Central memory CD8-positive, alpha-beta T cell (primary cell): ENCODE results near the gene NAALADL2.

Experiments
- ATAC-seq: fragments of 150-1000 bp; cut with Tn5 transposase; replicated peaks from 2 replicates; pipeline ENCODE4 v1.10.0; 2022; ENCODE audit warnings: mild to moderate bottlenecking, moderate FRiP score, moderate number of reproducible peaks; ENCODE audit not compliant: poor library complexity, severe bottlenecking; ENCODE audit errors: extremely low read depth
- DNase-seq, 2 donors: peaks; one replicate each; pipeline ENCODE4 v3.0.0; 2021; ENCODE audit warnings: low spot score in 2 of 2
- H3K27ac Mint-ChIP-seq: one replicate; pipeline ENCODE4 v1.8.0; 2022; ENCODE audit warnings: low read depth, mild to moderate bottlenecking, moderate library complexity, mixed read lengths
- H3K27me3 Mint-ChIP-seq: one replicate; pipeline ENCODE4 v1.8.0; 2022; ENCODE audit warnings: mixed read lengths
- H3K36me3 Mint-ChIP-seq: one replicate; pipeline ENCODE4 v1.8.0; 2022; ENCODE audit warnings: mild to moderate bottlenecking, moderate library complexity, mixed read lengths; ENCODE audit not compliant: insufficient read depth
- H3K4me1 Mint-ChIP-seq: one replicate; pipeline ENCODE4 v1.8.0; 2022; ENCODE audit warnings: mixed read lengths
- H3K4me3 Mint-ChIP-seq: one replicate; pipeline ENCODE4 v1.8.0; 2022; ENCODE audit warnings: mild to moderate bottlenecking, moderate library complexity, mixed read lengths
- H3K9me3 Mint-ChIP-seq: one replicate; pipeline ENCODE4 v1.8.0; 2022; ENCODE audit warnings: mixed read lengths

NAALADL2 gene

DNA sequence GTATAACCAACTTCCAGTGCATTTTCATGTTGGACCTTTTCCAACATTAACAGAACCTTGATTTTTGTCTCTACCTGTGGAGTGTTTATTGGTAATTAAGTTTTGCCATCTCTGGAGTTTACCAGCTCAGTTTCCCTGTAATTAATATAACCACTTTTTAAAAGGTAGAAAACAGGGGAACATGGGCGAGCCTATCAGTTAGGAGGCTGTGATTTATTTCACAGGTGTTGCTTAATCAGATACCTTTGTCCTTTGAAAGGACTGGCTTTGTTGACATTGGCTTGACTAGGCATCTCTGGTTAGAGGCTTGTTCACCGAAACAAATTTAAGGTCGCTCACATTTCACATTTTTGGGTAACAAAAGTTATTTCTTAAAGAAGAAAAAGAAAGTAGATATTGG lies 622 bp downstream of the NAALADL2 start:
- DNase-seq (no peak), ATAC-seq (no peak)
- no peaks in the 10 kb centered on the region for H3K36me3 Mint-ChIP-seq
- no peaks in the 10 kb centered on the region for H3K27me3 Mint-ChIP-seq
- H3K4me1 Mint-ChIP-seq = no peaks in the 10 kb centered on the region
- no peak overlapping the region for H3K4me3 Mint-ChIP-seq
- H3K27ac Mint-ChIP-seq = no peak overlapping the region
- peaks cover 11% of the 10 kb centered on the region for H3K9me3 Mint-ChIP-seq

DNA sequence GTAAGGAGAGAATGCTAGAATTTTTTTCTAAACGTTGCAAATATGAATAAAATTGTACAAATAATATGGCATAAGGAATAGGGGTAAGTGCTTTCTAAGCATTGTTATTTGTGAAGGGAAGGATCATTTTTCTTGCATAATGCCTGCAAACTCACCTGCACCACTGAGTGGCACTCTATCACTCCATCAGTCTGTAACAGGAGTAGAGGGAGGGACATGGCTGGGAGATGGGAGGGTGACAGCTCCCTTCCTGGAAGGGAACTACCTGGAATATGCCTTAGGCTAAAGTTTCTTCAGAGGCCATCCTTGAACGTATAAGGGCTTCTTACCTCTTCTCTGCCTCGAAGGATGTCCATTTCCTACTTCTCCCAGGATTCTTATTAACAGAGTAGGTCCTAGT lies 3.0 kb downstream of the NAALADL2 start:
- no peaks in the 10 kb centered on the region for H3K9me3 Mint-ChIP-seq
- no peak for ATAC-seq
- H3K27ac Mint-ChIP-seq = no peak overlapping the region
- H3K4me1 Mint-ChIP-seq = no peaks in the 10 kb centered on the region
- DNase-seq = no peak
- H3K4me3 Mint-ChIP-seq = no peak overlapping the region
- H3K27me3 Mint-ChIP-seq = no peaks in the 10 kb centered on the region
- no peaks in the 10 kb centered on the region for H3K36me3 Mint-ChIP-seq

DNA sequence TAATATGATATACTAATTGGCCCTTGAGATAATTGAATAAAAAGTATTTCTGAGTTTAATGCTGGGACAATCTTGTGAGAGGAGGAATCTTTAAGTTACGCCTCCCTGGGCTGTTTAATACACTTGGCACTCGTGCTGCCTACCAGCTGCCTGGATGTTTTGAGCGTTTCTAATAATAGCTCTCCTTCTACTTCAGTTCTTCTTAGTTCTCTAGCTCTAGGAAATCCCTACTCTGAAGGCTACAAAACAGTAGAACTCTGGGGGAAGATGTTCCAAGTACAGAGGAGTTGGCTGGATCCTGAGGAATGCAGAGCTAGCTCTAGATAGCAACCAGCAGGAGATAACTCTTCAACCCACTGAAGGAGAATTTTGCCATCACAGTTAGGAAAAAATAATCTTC lies 3.5 kb downstream of the NAALADL2 start:
- H3K36me3 Mint-ChIP-seq = no peaks in the 10 kb centered on the region
- H3K4me1 Mint-ChIP-seq = no peaks in the 10 kb centered on the region
- H3K27me3 Mint-ChIP-seq = no peaks in the 10 kb centered on the region

DNA sequence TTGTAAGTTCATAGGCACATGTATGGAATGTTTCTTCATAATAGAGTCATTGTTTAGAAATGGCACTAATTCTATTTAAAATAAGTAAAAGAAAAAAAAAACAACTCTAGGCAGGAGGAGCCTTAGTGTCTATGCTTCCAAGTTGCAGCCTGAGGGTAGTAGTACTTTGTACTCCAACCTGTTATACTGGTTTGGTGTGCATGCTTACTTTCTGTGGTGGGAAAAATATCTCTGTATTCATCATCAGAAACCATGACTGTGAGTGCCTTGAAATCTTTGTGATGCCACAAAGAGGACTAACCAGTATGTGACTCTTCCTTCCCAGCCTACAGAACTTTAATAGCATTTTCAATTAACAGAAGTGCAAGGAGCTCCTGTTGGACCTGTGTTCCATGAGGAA lies 4.4 kb downstream of the NAALADL2 start:
- no peaks in the 10 kb centered on the region for H3K9me3 Mint-ChIP-seq
- no peak overlapping the region for H3K4me3 Mint-ChIP-seq
- H3K36me3 Mint-ChIP-seq = no peaks in the 10 kb centered on the region
- H3K4me1 Mint-ChIP-seq = no peaks in the 10 kb centered on the region
- DNase-seq (no peak), ATAC-seq (no peak)
- H3K27me3 Mint-ChIP-seq = no peaks in the 10 kb centered on the region
- H3K27ac Mint-ChIP-seq = no peak overlapping the region

More for the DNA sequence above, 3.5 kb downstream of the NAALADL2 start:
- no peaks in the 10 kb centered on the region for H3K9me3 Mint-ChIP-seq
- no peak for DNase-seq
- H3K4me3 Mint-ChIP-seq = no peak overlapping the region
- no peak overlapping the region for H3K27ac Mint-ChIP-seq
- ATAC-seq = no peak

DNA sequence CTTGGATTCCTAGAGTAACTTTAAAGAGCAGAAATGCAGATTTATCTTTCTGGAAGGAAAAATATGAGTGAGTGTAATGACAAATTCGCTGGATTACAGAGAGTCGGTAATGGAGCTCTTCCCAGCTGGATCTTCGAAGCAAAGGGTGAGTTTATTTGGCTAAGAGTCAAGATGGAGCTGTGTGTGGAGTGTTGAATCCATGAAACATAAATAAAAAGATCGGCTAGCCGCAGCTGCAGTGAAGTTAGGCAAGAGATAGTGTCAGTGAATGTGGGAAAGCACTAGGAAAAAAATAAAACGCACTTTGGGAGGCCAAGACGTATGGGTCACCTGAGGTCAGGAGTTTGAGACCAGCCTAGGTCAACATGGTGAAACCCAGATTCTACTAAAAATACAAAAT lies 10.3 kb downstream of the NAALADL2 start:
- Mint-ChIP-seq H3K4me1 (no peaks in the 10 kb centered on the region), H3K27me3 (no peaks in the 10 kb centered on the region), H3K9me3 (no peaks in the 10 kb centered on the region), H3K36me3 (no peaks in the 10 kb centered on the region), H3K4me3 (no peak overlapping the region), H3K27ac (no peak overlapping the region)
- DNase-seq (no peak), ATAC-seq (no peak)

DNA sequence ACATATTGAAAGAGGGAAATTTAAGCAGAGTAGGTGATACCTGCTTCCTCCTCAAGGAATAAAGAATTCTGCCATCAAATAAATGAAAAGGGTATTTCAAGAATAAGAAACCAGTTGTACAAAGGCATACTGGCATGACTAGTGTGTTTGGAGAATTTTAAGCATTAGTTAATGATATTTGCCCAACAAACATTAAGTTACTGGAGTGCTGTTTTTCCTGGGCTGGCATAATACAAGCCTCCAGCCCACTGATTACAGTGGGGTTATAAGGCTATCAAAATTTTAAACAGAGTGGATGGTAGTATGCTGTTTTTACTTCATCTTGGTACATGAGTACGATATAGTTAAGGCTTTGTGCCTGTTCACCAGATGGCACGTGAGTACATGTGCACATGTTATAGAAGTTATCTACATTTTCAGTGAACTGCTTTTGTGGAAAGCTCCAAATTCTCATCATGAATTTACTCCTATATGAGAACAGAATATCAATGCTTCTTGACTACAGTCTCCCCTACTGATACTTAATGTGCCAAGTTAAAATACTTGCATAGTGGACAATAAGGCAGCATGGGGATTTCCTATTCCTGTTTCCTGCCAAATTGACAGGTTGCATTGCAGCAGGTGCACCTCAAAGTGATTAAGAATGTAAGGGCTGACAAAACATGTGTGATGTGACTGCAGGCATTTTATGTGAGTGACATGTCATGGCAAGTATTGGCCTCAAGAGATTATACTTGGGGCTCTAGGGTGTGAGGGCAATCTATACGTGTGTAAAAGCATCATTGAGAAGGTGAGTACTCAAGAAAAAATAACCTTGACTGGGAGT lies 14.9 kb downstream of the NAALADL2 start:
- ATAC-seq (no peak), DNase-seq (no peak)
- Mint-ChIP-seq H3K27me3 (no peaks in the 10 kb centered on the region), H3K27ac (no peak overlapping the region), H3K4me1 (no peaks in the 10 kb centered on the region), H3K4me3 (no peak overlapping the region), H3K36me3 (no peaks in the 10 kb centered on the region), H3K9me3 (no peaks in the 10 kb centered on the region)

DNA sequence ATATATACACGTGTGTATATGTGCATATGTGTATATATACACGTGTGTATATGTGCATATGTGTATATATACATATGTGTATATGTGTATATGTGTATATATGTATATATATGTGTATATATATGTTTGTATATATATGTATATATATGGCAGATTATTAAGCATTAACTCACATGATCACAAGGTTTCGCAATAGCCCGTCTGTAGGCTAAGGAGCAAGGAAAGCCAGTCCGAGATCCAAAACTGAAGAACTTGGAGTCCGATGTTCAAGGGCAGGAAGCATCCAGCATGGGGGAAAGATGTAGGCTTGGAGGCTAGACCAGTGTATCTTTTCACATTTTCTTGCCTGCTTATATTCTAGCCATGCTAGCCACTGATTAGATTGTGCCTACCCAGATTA lies 23.7 kb downstream of the NAALADL2 start:
- Mint-ChIP-seq H3K27me3 (no peaks in the 10 kb centered on the region), H3K4me1 (no peaks in the 10 kb centered on the region), H3K9me3 (peaks cover 23% of the 10 kb centered on the region), H3K36me3 (no peaks in the 10 kb centered on the region), H3K27ac (no peak overlapping the region), H3K4me3 (no peak overlapping the region)
- no peak for DNase-seq
- ATAC-seq = no peak

DNA sequence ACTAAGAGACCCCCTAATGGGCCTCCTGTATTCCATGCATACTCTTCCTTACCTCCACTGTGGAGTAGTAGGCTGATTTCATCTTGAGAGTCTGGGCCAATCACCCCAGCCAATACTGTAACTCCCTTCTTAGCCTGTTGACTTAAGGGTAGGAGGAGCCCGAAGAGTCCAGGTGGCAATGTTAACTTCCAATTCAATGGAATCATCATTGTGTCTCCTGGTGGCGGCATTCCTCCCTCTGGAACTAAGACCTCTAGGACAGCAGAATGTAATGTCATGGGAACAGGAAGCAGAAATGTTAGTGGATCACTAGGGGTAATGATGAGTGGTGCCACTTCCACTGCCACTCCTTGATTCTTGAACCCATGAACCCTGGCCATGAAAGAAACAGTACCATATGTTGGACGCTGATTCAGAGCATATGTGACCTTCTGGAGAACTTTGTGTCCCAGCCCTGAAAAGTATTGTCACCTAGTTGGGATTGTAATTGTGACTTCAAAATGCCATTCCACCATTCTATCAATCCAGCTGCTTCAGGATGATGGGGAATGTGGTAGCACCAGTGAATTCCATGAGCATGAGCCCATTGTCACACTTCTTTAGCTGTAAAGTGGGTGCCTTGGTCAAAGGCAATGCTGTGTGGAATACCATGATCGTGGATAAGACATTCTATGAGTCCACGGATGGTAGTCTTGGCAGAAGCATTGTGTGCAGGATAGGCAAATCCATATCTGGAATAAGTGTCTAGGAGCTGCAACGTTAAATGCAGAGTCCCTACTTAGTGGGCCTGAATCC lies 24.9 kb downstream of the NAALADL2 start:
- ATAC-seq (no peak), DNase-seq (no peak)
- Mint-ChIP-seq H3K36me3 (no peaks in the 10 kb centered on the region), H3K4me1 (no peaks in the 10 kb centered on the region), H3K4me3 (no peak overlapping the region), H3K27me3 (no peaks in the 10 kb centered on the region), H3K27ac (no peak overlapping the region), H3K9me3 (peaks cover 23% of the 10 kb centered on the region)

DNA sequence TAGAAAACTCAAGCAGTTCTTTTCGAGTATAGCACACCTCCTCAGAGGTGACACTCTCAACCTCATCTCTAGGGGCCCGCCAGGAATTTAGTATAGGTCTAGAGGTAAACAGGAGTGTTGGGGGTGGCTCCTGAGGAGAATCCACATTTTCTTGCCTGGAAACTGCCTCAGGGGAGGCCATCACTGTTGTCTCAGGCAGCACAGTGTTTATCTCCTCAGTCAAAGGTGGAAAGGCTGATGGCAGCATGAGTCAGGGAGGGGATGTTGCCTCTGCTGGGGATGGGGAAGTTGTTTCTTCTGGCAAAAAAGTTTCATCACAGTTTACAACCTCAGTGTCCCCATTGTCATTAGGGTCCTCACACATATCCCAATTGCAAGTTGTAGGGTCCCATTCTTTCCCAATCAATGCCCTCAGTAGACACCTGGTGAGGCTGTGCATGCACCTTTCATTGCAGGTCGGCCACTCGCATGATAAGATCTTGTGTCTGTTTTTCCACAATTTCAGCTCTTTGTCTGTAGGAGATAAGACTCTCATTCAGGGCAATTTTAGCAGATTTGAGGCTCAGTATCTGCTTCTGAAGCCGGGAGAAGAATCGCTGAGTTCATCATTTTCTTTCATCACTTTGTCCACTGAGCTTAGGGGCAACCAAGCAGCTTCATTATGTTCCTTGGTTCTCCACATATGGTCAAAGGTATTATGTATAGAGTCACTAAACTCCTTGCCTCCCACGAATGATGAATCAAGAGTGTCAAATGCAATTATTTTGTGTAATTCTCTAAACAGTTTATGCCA lies 25.8 kb downstream of the NAALADL2 start:
- ATAC-seq (no peak), DNase-seq (no peak)
- Mint-ChIP-seq H3K27me3 (no peaks in the 10 kb centered on the region), H3K4me1 (no peaks in the 10 kb centered on the region), H3K4me3 (no peak overlapping the region), H3K27ac (no peak overlapping the region), H3K36me3 (no peaks in the 10 kb centered on the region), H3K9me3 (peaks cover 23% of the 10 kb centered on the region)

DNA sequence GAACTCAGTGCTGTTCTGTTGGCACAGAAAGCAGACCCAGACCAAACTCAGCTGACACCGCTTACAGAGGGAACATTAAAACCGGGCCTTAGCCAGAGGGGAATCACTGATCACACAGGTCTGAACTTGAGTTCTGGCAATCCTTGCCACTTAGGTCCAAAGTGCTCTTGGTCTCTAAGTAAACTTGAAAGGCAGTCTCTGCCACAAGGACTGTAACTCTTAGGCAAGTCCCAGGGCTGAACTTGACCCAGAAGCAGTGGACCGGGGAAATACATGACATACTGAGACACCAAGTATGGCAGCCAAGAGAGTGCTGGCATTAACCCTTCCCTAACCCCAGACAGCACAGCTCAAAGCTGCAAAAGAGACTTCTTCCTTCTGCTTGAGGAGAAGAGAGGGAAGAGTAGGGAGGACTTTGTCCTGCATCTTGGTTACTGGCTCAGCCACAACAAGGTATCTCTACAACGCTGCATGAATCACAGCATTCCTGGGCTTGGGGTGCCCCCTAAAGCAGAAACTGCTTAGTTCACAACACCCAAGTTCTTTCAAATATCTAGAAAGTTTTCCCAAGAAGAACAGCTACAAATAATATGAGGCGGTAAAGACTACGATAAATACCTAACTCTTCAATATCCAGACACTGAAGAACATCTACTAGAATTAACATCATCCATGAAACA lies 32.5 kb downstream of the NAALADL2 start:
- ATAC-seq = no peak
- no peaks in the 10 kb centered on the region for H3K4me1 Mint-ChIP-seq
- no peak overlapping the region for H3K27ac Mint-ChIP-seq
- no peaks in the 10 kb centered on the region for H3K27me3 Mint-ChIP-seq
- H3K36me3 Mint-ChIP-seq = no peaks in the 10 kb centered on the region
- no peak for DNase-seq
- peaks cover 15% of the 10 kb centered on the region for H3K9me3 Mint-ChIP-seq
- no peak overlapping the region for H3K4me3 Mint-ChIP-seq

DNA sequence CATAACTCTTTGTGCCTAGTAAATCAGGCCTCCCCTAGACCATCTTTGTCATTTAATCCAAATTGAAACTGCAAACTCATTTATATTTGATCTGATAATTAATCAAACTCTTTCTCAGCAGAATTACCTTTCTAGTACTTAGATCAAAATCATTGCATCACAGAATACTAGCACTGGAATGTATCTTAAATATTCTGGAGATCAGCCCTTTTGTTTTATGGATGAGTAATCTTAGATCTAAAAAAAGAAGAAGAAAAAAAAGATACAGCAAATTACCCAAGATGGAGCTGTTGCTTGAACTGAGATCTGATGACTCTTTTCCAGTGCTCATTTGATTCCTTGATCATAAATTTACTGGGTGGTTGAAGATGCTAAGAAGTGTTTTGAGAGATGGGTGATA lies 47.9 kb downstream of the NAALADL2 start:
- DNase-seq (no peak), ATAC-seq (no peak)
- Mint-ChIP-seq H3K4me3 (no peak overlapping the region), H3K27ac (no peak overlapping the region), H3K36me3 (no peaks in the 10 kb centered on the region), H3K4me1 (no peaks in the 10 kb centered on the region), H3K9me3 (no peaks in the 10 kb centered on the region), H3K27me3 (no peaks in the 10 kb centered on the region)

DNA sequence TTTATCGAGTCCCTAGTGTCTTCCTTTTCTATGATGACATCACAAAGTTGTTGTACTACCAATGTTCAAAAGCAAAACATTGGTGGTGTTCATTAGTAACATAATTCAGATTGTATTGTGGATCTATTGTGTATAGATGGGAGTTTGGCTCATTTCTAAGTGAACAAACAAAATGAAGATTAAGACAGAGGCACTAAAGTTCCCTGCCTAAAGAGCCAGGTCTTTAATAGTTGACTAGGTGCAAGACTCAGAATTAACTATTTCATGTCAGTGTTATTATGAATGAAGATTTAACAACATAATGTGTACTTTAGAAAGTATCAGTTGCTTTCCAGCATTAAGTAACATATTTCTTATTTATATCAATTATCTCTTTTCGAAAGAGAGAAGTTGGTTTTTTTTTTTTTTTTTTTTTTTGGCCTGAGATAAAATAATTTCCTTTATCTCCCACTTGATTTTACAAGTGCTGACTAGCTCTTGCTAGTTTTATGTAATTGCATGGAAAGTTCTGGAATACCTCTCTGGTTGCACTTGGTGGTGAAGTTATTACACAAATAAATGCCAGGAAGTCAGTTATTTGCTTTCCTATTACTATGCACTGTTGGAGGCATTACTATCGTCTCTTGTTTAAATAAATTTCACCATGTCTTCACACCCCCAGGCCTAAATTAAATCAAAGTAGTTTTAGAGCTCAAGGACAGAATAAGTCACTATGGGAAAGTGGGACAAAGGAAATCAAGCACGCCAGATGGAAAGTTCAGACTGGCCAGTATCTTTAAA lies 48.7 kb downstream of the NAALADL2 start:
- no peaks in the 10 kb centered on the region for H3K9me3 Mint-ChIP-seq
- no peaks in the 10 kb centered on the region for H3K36me3 Mint-ChIP-seq
- no peak overlapping the region for H3K4me3 Mint-ChIP-seq
- no peaks in the 10 kb centered on the region for H3K27me3 Mint-ChIP-seq
- no peak overlapping the region for H3K27ac Mint-ChIP-seq
- no peaks in the 10 kb centered on the region for H3K4me1 Mint-ChIP-seq
- ATAC-seq = no peak
- no peak for DNase-seq
